Stomach smooth muscle (tissue), 2 donors: Measurements from ENCODE around the gene SPOCK1.

Source experiments
- H3K27ac ChIP-seq: one replicate; pipeline ENCODE4 v1.7.0; 2013; ENCODE audit warnings: mild to moderate bottlenecking, low read length, inconsistent platforms
- H3K27me3 ChIP-seq, 2 donors: one replicate each; pipeline ENCODE4 v1.7.0; 2013; ENCODE audit warnings: low read length in 2 of 2; ENCODE audit not compliant: insufficient read depth in 2 of 2, control insufficient read depth in 1 of 2
- H3K36me3 ChIP-seq, 2 donors: one replicate each; pipeline ENCODE4 v1.7.0; 2013; ENCODE audit warnings: low read length in 2 of 2; ENCODE audit not compliant: control insufficient read depth in 2 of 2, insufficient read depth in 2 of 2
- H3K4me1 ChIP-seq: one replicate; pipeline ENCODE4 v1.7.0; 2013; ENCODE audit warnings: low read length; ENCODE audit not compliant: control insufficient read depth, insufficient read depth
- H3K4me3 ChIP-seq, 2 donors: one replicate each; pipeline ENCODE4 v1.7.0; 2013; ENCODE audit warnings: low read length in 2 of 2
- H3K9ac ChIP-seq, 2 donors: one replicate each; pipeline ENCODE4 v1.7.0; 2013; ENCODE audit warnings: low read length in 2 of 2, mild to moderate bottlenecking in 1 of 2
- H3K9me3 ChIP-seq, 2 donors: one replicate each; pipeline ENCODE4 v1.7.0; 2013; ENCODE audit warnings: low read length in 2 of 2; ENCODE audit not compliant: control insufficient read depth in 2 of 2
- donor health status: healthy.
- donor health status: Pancreatic carcinoma.

Gene SPOCK1

GRCh38 chr5:137061382-137061781 is 437.7 kb downstream of the SPOCK1 start:
- no peaks in the 10 kb centered on the region for H3K36me3 ChIP-seq
- no peaks in the 10 kb centered on the region for H3K27me3 ChIP-seq
- H3K9ac ChIP-seq, result no peak overlapping the region
- no peak overlapping the region for H3K4me3 ChIP-seq
- no peak overlapping the region for H3K27ac ChIP-seq
- H3K4me1 ChIP-seq, result no peaks in the 10 kb centered on the region
- no peaks in the 10 kb centered on the region for H3K9me3 ChIP-seq

GRCh38 chr5:137058089-137058488 is 441.0 kb downstream of the SPOCK1 start:
- Histone ChIP-seq H3K27me3 (no peaks in the 10 kb centered on the region), H3K36me3 (no peaks in the 10 kb centered on the region), H3K9ac (no peak overlapping the region), H3K9me3 (no peaks in the 10 kb centered on the region), H3K27ac (no peak overlapping the region), H3K4me3 (no peak overlapping the region), H3K4me1 (no peaks in the 10 kb centered on the region)

- Histone ChIP-seq H3K4me1 (no peaks in the 10 kb centered on the region), H3K36me3 (no peaks in the 10 kb centered on the region), H3K9ac (no peak overlapping the region), H3K9me3 (no peaks in the 10 kb centered on the region), H3K27ac (no peak overlapping the region), H3K27me3 (no peaks in the 10 kb centered on the region), H3K4me3 (no peak overlapping the region)
Observed at GRCh38 chr5:137056676-137057075, 442.4 kb downstream of the SPOCK1 start.

- H3K4me3 ChIP-seq, result no peak overlapping the region
- H3K27ac ChIP-seq, result no peak overlapping the region
- no peaks in the 10 kb centered on the region for H3K27me3 ChIP-seq
- H3K4me1 ChIP-seq, result no peaks in the 10 kb centered on the region
- no peak overlapping the region for H3K9ac ChIP-seq
- H3K36me3 ChIP-seq, result no peaks in the 10 kb centered on the region
- H3K9me3 ChIP-seq, result no peaks in the 10 kb centered on the region
Observed at GRCh38 chr5:137055271-137055872, 443.8 kb downstream of the SPOCK1 start.

- H3K9ac ChIP-seq, result no peak overlapping the region
- H3K27ac ChIP-seq, result no peak overlapping the region
- no peaks in the 10 kb centered on the region for H3K27me3 ChIP-seq
- no peaks in the 10 kb centered on the region for H3K4me1 ChIP-seq
- no peak overlapping the region for H3K4me3 ChIP-seq
- H3K36me3 ChIP-seq, result no peaks in the 10 kb centered on the region
- no peaks in the 10 kb centered on the region for H3K9me3 ChIP-seq
Observed at GRCh38 chr5:137054792-137055191, 444.3 kb downstream of the SPOCK1 start.

- no peaks in the 10 kb centered on the region for H3K4me1 ChIP-seq
- no peaks in the 10 kb centered on the region for H3K27me3 ChIP-seq
- H3K4me3 ChIP-seq, result no peak overlapping the region
- H3K9ac ChIP-seq, result no peak overlapping the region
- no peaks in the 10 kb centered on the region for H3K36me3 ChIP-seq
- no peak overlapping the region for H3K27ac ChIP-seq
- H3K9me3 ChIP-seq, result no peaks in the 10 kb centered on the region
Observed at GRCh38 chr5:137054335-137054734, 444.8 kb downstream of the SPOCK1 start.

GRCh38 chr5:137051161-137051560 is 448.0 kb downstream of the SPOCK1 start:
- H3K27ac ChIP-seq, result no peak overlapping the region
- H3K27me3 ChIP-seq, result no peaks in the 10 kb centered on the region
- H3K4me1 ChIP-seq, result no peaks in the 10 kb centered on the region
- H3K9me3 ChIP-seq, result no peaks in the 10 kb centered on the region
- no peak overlapping the region for H3K9ac ChIP-seq
- H3K36me3 ChIP-seq, result no peaks in the 10 kb centered on the region
- H3K4me3 ChIP-seq, result no peak overlapping the region

GRCh38 chr5:137040641-137041340 is 458.3 kb downstream of the SPOCK1 start:
- Histone ChIP-seq H3K27ac (no peak overlapping the region), H3K9ac (no peak overlapping the region), H3K27me3 (no peaks in the 10 kb centered on the region), H3K36me3 (no peaks in the 10 kb centered on the region), H3K9me3 (peaks cover 0 to 7% of the 10 kb centered on the region in 2 donors), H3K4me3 (no peak overlapping the region), H3K4me1 (no peaks in the 10 kb centered on the region)

- Histone ChIP-seq H3K9me3 (peaks cover 0 to 7% of the 10 kb centered on the region in 2 donors), H3K9ac (no peak overlapping the region), H3K4me3 (no peak overlapping the region), H3K27ac (no peak overlapping the region), H3K27me3 (no peaks in the 10 kb centered on the region), H3K4me1 (no peaks in the 10 kb centered on the region), H3K36me3 (no peaks in the 10 kb centered on the region)
Observed at GRCh38 chr5:137040024-137040423, 459.1 kb downstream of the SPOCK1 start.

- no peak overlapping the region for H3K4me3 ChIP-seq
- peaks cover 0 to 7% of the 10 kb centered on the region in 2 donors for H3K9me3 ChIP-seq
- no peaks in the 10 kb centered on the region for H3K36me3 ChIP-seq
- H3K9ac ChIP-seq, result no peak overlapping the region
- no peaks in the 10 kb centered on the region for H3K27me3 ChIP-seq
- H3K4me1 ChIP-seq, result no peaks in the 10 kb centered on the region
- H3K27ac ChIP-seq, result no peak overlapping the region
Observed at GRCh38 chr5:137037848-137038247, 461.3 kb downstream of the SPOCK1 start.

GRCh38 chr5:137036640-137037039 is 462.5 kb downstream of the SPOCK1 start:
- Histone ChIP-seq H3K9ac (no peak overlapping the region), H3K4me1 (no peaks in the 10 kb centered on the region), H3K4me3 (no peak overlapping the region), H3K27me3 (no peaks in the 10 kb centered on the region), H3K27ac (no peak overlapping the region), H3K36me3 (no peaks in the 10 kb centered on the region), H3K9me3 (no peaks in the 10 kb centered on the region)
